HepG2 (cell line): ENCODE results near the gene TSEN54. TPM values are rescaled to one million over a fixed set of nuclear protein-coding genes. Genes with fewer than 3 reads are reported as not detected.

ENCODE experiments used
- ATAC-seq: fragments of 200-7000 bp; cut with Tn5 transposase; 3 replicates; pipeline ENCODE4 v1.9.1; 2020; ENCODE audit warnings: mild to moderate bottlenecking, moderate library complexity
- BruUV-seq: library from RNA; stranded (reverse); fragments of 400-500 nt; replicated peaks from 2 replicates; lab custom pipeline; 2021; lab: Mats Ljungman, UMichigan
- CTCF ChIA-PET: fragments of 300-600 bp; formaldehyde crosslinking; extraction: SDS; loops from one replicate; lab custom pipeline; 2021; ENCODE audit warnings: low total read pairs, inconsistent platforms, low intra/inter-chr PET ratio; lab: Yijun Ruan, JAX
- POLR2A ChIA-PET: fragments of 350-600 bp; sonication (Branson Sonifier 250); formaldehyde crosslinking; loops from one replicate; lab custom pipeline; 2020; ENCODE audit warnings: antibody characterized with exemption, inconsistent platforms; lab: Yijun Ruan, JAX
- DNase-seq: peaks from one replicate; pipeline ENCODE4 v3.0.0-alpha.2; 2015; ENCODE audit warnings: low spot score
- FAIRE-seq: peaks from 3 replicates; lab custom pipeline; 2011; peaks lifted over from hg19 to GRCh38; lab: Jason Lieb, UNC
- H2AFZ ChIP-seq: one replicate; pipeline ENCODE4 v1.6.1; 2011; ENCODE audit warnings: low read length, inconsistent platforms
- H3K27ac ChIP-seq: fragments of 300-600 bp; 3 replicates; pipeline ENCODE4 v1.8.0; 2011; ENCODE audit warnings: mixed run types, mild to moderate bottlenecking, mixed read lengths, low read length, inconsistent platforms; ENCODE audit not compliant: insufficient read depth; ENCODE audit errors: extremely low read length
- H3K27me3 ChIP-seq, 2 experiments: fragments of 200-600 bp in 1 of 2; 2 replicates in 1 of 2; 3 replicates in 1 of 2; pipeline versions ENCODE4 v1.6.0 to v1.8.0; 2011; ENCODE audit warnings: low read length in 2 of 2, mild to moderate bottlenecking in 2 of 2, moderate library complexity in 2 of 2, inconsistent platforms in 1 of 2; ENCODE audit not compliant: insufficient read depth in 2 of 2, control insufficient read depth in 1 of 2
- H3K36me3 ChIP-seq, 2 experiments: fragments of 200-600 bp in 1 of 2; replicated peaks in 1 of 2; 2 replicates in 1 of 2; 3 replicates in 1 of 2; pipeline versions ENCODE4 v1.5.1 to v1.8.0; 2011; ENCODE audit warnings: low read length in 2 of 2, inconsistent platforms in 1 of 2; ENCODE audit not compliant: insufficient read depth in 2 of 2, control insufficient read depth in 1 of 2
- H3K4me1 ChIP-seq: 2 replicates; pipeline ENCODE4 v1.5.1; 2012; ENCODE audit warnings: low read length, inconsistent platforms; ENCODE audit not compliant: insufficient read depth
- H3K4me2 ChIP-seq: 2 replicates; pipeline ENCODE4 v1.6.0; 2011; ENCODE audit warnings: low read depth, low read length, inconsistent platforms
- H3K4me3 ChIP-seq, 3 experiments: fragments of 200-600 bp in 1 of 3; sonication (generic), shearing (Covaris generic) in 1 of 3; replicated peaks in 1 of 3; 2 replicates each; pipeline ENCODE4 v1.5.1; 2011 to 2016; ENCODE audit warnings: low read length in 3 of 3, inconsistent platforms in 2 of 3, low read depth in 2 of 3, mild to moderate bottlenecking in 2 of 3, control low read depth in 1 of 3, mixed read lengths in 1 of 3; ENCODE audit not compliant: insufficient read depth in 1 of 3
- H3K79me2 ChIP-seq: one replicate; pipeline ENCODE4 v1.6.1; 2011; ENCODE audit warnings: low read length, inconsistent platforms; ENCODE audit not compliant: insufficient read depth
- H3K9ac ChIP-seq: 2 replicates; pipeline ENCODE4 v1.6.0; 2011; ENCODE audit warnings: mild to moderate bottlenecking, low read depth, low read length, inconsistent platforms; ENCODE audit not compliant: insufficient read depth
- H3K9me3 ChIP-seq: 2 replicates; pipeline ENCODE4 v1.5.1; 2012; ENCODE audit warnings: mild to moderate bottlenecking, low read length
- H4K20me1 ChIP-seq: 2 replicates; pipeline ENCODE4 v1.6.0; 2011; ENCODE audit warnings: inconsistent platforms, mild to moderate bottlenecking, low read length, moderate library complexity; ENCODE audit not compliant: insufficient read depth
- CCAR2 ChIP-seq: fragments of 200-400 bp; formaldehyde crosslinking; optimal IDR thresholded peaks from 2 replicates; pipeline ENCODE3; 2018; ENCODE audit warnings: low read depth, mild to moderate bottlenecking, low read length, moderate library complexity
- CSRNP2 ChIP-seq: sonication (generic); formaldehyde crosslinking; conservative IDR thresholded peaks from 2 replicates; pipeline ENCODE4 v1.8.0; 2022; ENCODE audit warnings: low read depth, missing genetic modification reagents
- HHEX ChIP-seq: IDR thresholded peaks from 2 replicates; pipeline ENCODE4 v1.6.1; 2016; ENCODE audit warnings: control low read depth
- IKZF4 ChIP-seq: sonication (generic); formaldehyde crosslinking; IDR thresholded peaks from 2 replicates; pipeline ENCODE4 v1.5.1; 2020; ENCODE audit warnings: borderline replicate concordance, mild to moderate bottlenecking, low read depth, missing genetic modification reagents; ENCODE audit errors: not compliant biosample characterization
- MED13 ChIP-seq: sonication (generic); formaldehyde crosslinking; IDR thresholded peaks from 2 replicates; pipeline ENCODE4 v1.5.0; 2020; ENCODE audit warnings: missing genetic modification reagents
- NCOA1 ChIP-seq: sonication (generic); formaldehyde crosslinking; IDR thresholded peaks from 2 replicates; pipeline ENCODE4 v1.9.0; 2021; ENCODE audit warnings: missing genetic modification reagents
- RORA ChIP-seq: sonication (generic); formaldehyde crosslinking; IDR thresholded peaks from 2 replicates; pipeline ENCODE4 v1.5.0; 2020; ENCODE audit warnings: mild to moderate bottlenecking, missing genetic modification reagents, moderate library complexity
- WGBS: methylation state at CpG from one replicate; pipeline ENCODE4 v1.1.6; 2017; ENCODE audit warnings: low lambda C conversion rate; 5-methylcytosine and 5-hydroxymethylcytosine counted together
- in situ Hi-C: cut with HindIII; loops from 2 replicates; pipeline ENCODE4 v1.10.0; 2017; ENCODE audit warnings: low pct_unique_long_range_greater_than_20kb; ENCODE audit not compliant: extremely low pct_ligation_motif_present
- intact Hi-C: fragments of 100-400 bp; cut with micrococcal nuclease; formaldehyde crosslinking; loops from one replicate; pipeline ENCODE4 v1.10.0; 2022; ENCODE audit not compliant: unreplicated experiment
- polyA plus RNA-seq, 8 experiments: library from polyadenylated mRNA; depleted of rRNA in 3 of 8; stranded (reverse) in 7 of 8; unstranded in 1 of 8; fragments of >200 nt; fragmentation: Illumina TruSeq in 4 of 8; extraction: Trizol in 4 of 8; gene quantifications; 2 replicates each; pipeline versions ENCODE4 v1.2.1 to v1.2.3, GENCODE V29; 2011 to 2016; ENCODE audit warnings: low read depth in 4 of 8, missing spikeins in 1 of 8, mixed read lengths in 1 of 8; ENCODE audit not compliant: insufficient read depth in 1 of 8
- total RNA-seq, 5 experiments: library from RNA; depleted of rRNA; stranded (reverse); fragments of >200 nt; fragmentation: Illumina TruSeq; extraction: Trizol; gene quantifications; 2 replicates each; pipeline ENCODE4 v1.2.3, GENCODE V29; 2016; ENCODE audit warnings: low read depth in 1 of 5

TSEN54 gene
- total and polyA plus RNA-seq, 2 of the 13 experiments (the other 11 are each of a cell fraction or from before 2014, with no cell fraction given): 62.9 to 63.3 TPM

GRCh38 chr17:75472119-75472518, 44.2 kb upstream of the TSEN54 start:
- Histone ChIP-seq H3K36me3 (peaks cover 23 to 35% of the 10 kb centered on the region in 2 experiments), H3K79me2 (peaks cover 4% of the 10 kb centered on the region), H3K9me3 (no peaks in the 10 kb centered on the region), H4K20me1 (peaks cover 5% of the 10 kb centered on the region; the same call in 1 of the 2 replicates), H3K9ac (no peak overlapping the region), H2AFZ (no peak overlapping the region), H3K27ac (no peak overlapping the region), H3K4me2 (no peak overlapping the region), H3K4me1 (peaks cover 32% of the 10 kb centered on the region), H3K27me3 (no peaks in the 10 kb centered on the region)
- in situ Hi-C loops (no loop called here), intact Hi-C loops (no loop called here)
- BruUV-seq: no TSS peak
- ATAC-seq (no peak), DNase-seq (no peak), FAIRE-seq (no peak)
- 70% methylated on average over 4 of the region's 4 CpGs for WGBS
- TF ChIP-seq IKZF4 (CRISPR knock-in tag) (no peak), CSRNP2 (CRISPR knock-in tag) (no peak), NCOA1 (CRISPR knock-in tag) (no peak), CCAR2 (no peak), RORA (CRISPR knock-in tag) (no peak)
- TF ChIP-seq, all 625 proteins: peak for 0
- H3K4me3 ChIP-seq: no peak overlapping the region
- POLR2A ChIA-PET: interaction anchor here (0.9 to 1.0 kb wide), 2 partner anchors 16 kb away, joined by 3 read pairs; partner anchors contain the start of gene TMEM94
- CTCF ChIA-PET: no interaction called here

- ATAC-seq (no peak), DNase-seq (no peak), FAIRE-seq (no peak)
- in situ Hi-C loops (no loop called here), intact Hi-C loops (no loop called here)
- WGBS: 100% methylated on average over 2 of the region's 2 CpGs
- no peak overlapping the region for H3K27ac ChIP-seq
- no peak overlapping the region for H2AFZ ChIP-seq
- H3K4me3 ChIP-seq: no peak overlapping the region
- peaks cover 32% of the 10 kb centered on the region for H3K4me1 ChIP-seq
- no peak for TF ChIP-seq MED13 (CRISPR knock-in tag)
- no peak for TF ChIP-seq HHEX (CRISPR knock-in tag)
- no peaks in the 10 kb centered on the region for H3K27me3 ChIP-seq
- H3K79me2 ChIP-seq: no peaks in the 10 kb centered on the region
- ChIA-PET POLR2A (interaction anchor here (1.0 kb wide), 1 partner anchor 17 kb away, joined by 3 read pairs; the partner anchor contains the start of gene TMEM94), CTCF (no interaction called here)
- H3K4me2 ChIP-seq: no peak overlapping the region
- no peak overlapping the region for H3K9ac ChIP-seq
- H3K36me3 ChIP-seq: peaks cover 23 to 39% of the 10 kb centered on the region in 2 experiments
- no TSS peak for BruUV-seq
- H4K20me1 ChIP-seq: peaks cover 7% of the 10 kb centered on the region; the same call in 1 of the 2 replicates
- H3K9me3 ChIP-seq: no peaks in the 10 kb centered on the region
These were observed 43.1 kb upstream of the TSEN54 start for GRCh38 chr17:75473246-75473645.
